ENCODE results near the gene ABCA7. TPM values are rescaled to one million over a fixed set of nuclear protein-coding genes. Genes with fewer than 3 reads are reported as not detected.

Gene ABCA7
- total and polyA plus RNA-seq, 2 of the 8 experiments (the other 6 are each of a cell fraction or from before 2014, with no cell fraction given), result 10.4 to 25.6 TPM

- 0 out of 7 replicates have a peak, but pooled peaks cover 0 to under 1% (median 0%) of the 10 kb centered on the region in 4 experiments for H3K27me3 ChIP-seq (replicated peaks in 1 of 4; ENCODE audit: control insufficient read depth in 3 of 4, extremely low read depth in 1 of 4, insufficient read depth in 3 of 4, low read length in 3 of 4)
- peaks cover 7% of the 10 kb centered on the region; the same call in 1 of the 2 replicates for H3K23me2 ChIP-seq (ENCODE audit: low read depth, low read length)
- DNase-seq (ENCODE audit: low read depth in 1 of 2, low spot score in 2 of 2), result no peak
- peak overlapping the region; percentile 25; the same call in 1 of the 2 replicates for H4K8ac ChIP-seq (ENCODE audit: extremely low read depth, insufficient read depth, low read length)
- H3K36me3 ChIP-seq (ENCODE audit: control insufficient read depth in 2 of 4, insufficient read depth in 4 of 4, low read length in 3 of 4), result peaks cover 8 to 22% (median 15%) of the 10 kb centered on the region in 4 experiments; a peak in 6 of 8 replicates
- H2BK20ac ChIP-seq (ENCODE audit: low read length), result no peak overlapping the region
- no peak overlapping the region for H3K9ac ChIP-seq (replicated peaks in 1 of 4; ENCODE audit: extremely low read depth in 1 of 4, low read depth in 3 of 4, low read length in 3 of 4)
- H3K4me3 ChIP-seq (ENCODE audit: extremely low read depth in 1 of 4, insufficient read depth in 2 of 4, low read depth in 3 of 4, low read length in 4 of 4), result peak overlapping the region in 1 of 4 experiments; percentile 38; a peak in 3 of 8 replicates
- no peaks in the 10 kb centered on the region; a peak in 1 of 4 replicates for H3K79me2 ChIP-seq (ENCODE audit: control insufficient read depth in 1 of 2, insufficient read depth in 2 of 2, low read length in 2 of 2)
- H3K9me3 ChIP-seq (ENCODE audit: insufficient read depth in 2 of 2, low read depth in 1 of 2, low read length in 1 of 2), result no peaks in the 10 kb centered on the region
- H4K5ac ChIP-seq (ENCODE audit: insufficient read length, low read depth, low read length), result peak overlapping the region; percentile 33
- no peak overlapping the region for H3K23ac ChIP-seq (ENCODE audit: insufficient read length)
- H2BK15ac ChIP-seq (ENCODE audit: low read length), result no peak overlapping the region
- no peak overlapping the region for H2AK5ac ChIP-seq (ENCODE audit: low read depth, low read length)
- CTCF ChIA-PET (ENCODE audit: partially characterized antibody), result interaction anchor here (0.6 to 3.2 kb wide), 3 partner anchors 10 to 437 kb away, joined by 3 to 11 read pairs (median 3); no protein-coding TSS in a partner anchor
- H3K56ac ChIP-seq (replicated peaks; ENCODE audit: insufficient read length, low read depth, low read length), result no peak overlapping the region
- no peak for FAIRE-seq
- no peak overlapping the region for H3K4ac ChIP-seq (replicated peaks; ENCODE audit: insufficient read length, low read depth, low read length)
- no peak for TF ChIP-seq ATF3 (IDR thresholded peaks at IDR 0.05; ENCODE audit: insufficient read depth, low read depth, low read length)
- peak; percentile 84; the same call in 1 of the 2 replicates for TF ChIP-seq KDM1A (IDR thresholded peaks at IDR 0.05; ENCODE audit: borderline replicate concordance, low read length)
- H2BK5ac ChIP-seq (ENCODE audit: low read depth, low read length), result no peak overlapping the region
- H2AFZ ChIP-seq (ENCODE audit: low read length), result no peak overlapping the region
- no peak overlapping the region for H3K27ac ChIP-seq (ENCODE audit: low read depth, low read length)
- 76% methylated on average over 18 of the region's 20 CpGs; no CpG with 5 or more reads in 1 of the 2 experiments for WGBS, 2 experiments (ENCODE audit: extremely low coverage in 1 of 2, insufficient coverage in 1 of 2, insufficient read length in 1 of 2, insufficient replicate concordance in 2 of 2, low coverage in 1 of 2, low lambda C conversion rate in 2 of 2, missing lambda C conversion rate in 1 of 2)
- H4K20me1 ChIP-seq (replicated peaks in 1 of 2; ENCODE audit: control insufficient read depth in 1 of 2, insufficient read depth in 2 of 2, low read length in 2 of 2), result peaks cover 5 to 7% of the 10 kb centered on the region in 2 experiments
- no peak overlapping the region for H2BK12ac ChIP-seq (ENCODE audit: low read depth, low read length)
- H3K4me1 ChIP-seq (replicated peaks in 1 of 4; ENCODE audit: control insufficient read depth in 3 of 4, insufficient read depth in 4 of 4, low read length in 3 of 4), result peaks cover 4 to 21% (median 8%) of the 10 kb centered on the region in 4 experiments
- POLR2A ChIA-PET (ENCODE audit: partially characterized antibody), result interaction anchor here (0.6 to 9.8 kb wide), 19 partner anchors 9 to 169 kb away, joined by 3 to 116 read pairs (median 4); partner anchors contain the start of genes ATP5F1D, CBARP and CIRBP
- H3K18ac ChIP-seq (ENCODE audit: extremely low read depth, low read length), result no peak overlapping the region
- no peak overlapping the region for H3K14ac ChIP-seq (ENCODE audit: insufficient read length)
- H3K79me1 ChIP-seq (ENCODE audit: low read depth, low read length), result peaks cover 4% of the 10 kb centered on the region
- no peak overlapping the region for H2BK120ac ChIP-seq (replicated peaks; ENCODE audit: low read depth, low read length)
- H4K91ac ChIP-seq (replicated peaks; ENCODE audit: insufficient read length, low read length), result no peak overlapping the region
- peak overlapping the region; percentile 25 to 41; a peak in 3 of 4 replicates for H3K4me2 ChIP-seq (ENCODE audit: insufficient read depth in 1 of 2, low read depth in 2 of 2, low read length in 2 of 2)
Measured at GRCh38 chr19:1103132-1103707, 63.3 kb downstream of the ABCA7 start.
